Omental fat pad (tissue), 4 donors: Measurements from ENCODE around the gene TBL3. TPM values are rescaled to one million over a fixed set of nuclear protein-coding genes. Genes with fewer than 3 reads are reported as not detected.

Experiments used
- ATAC-seq: fragments of 150-250 bp; one replicate; pipeline ENCODE4 v1.9.1; 2016; ENCODE audit warnings: mild to moderate bottlenecking, moderate library complexity; ENCODE audit not compliant: low FRiP score
- DNase-seq: peaks from one replicate; pipeline ENCODE4 v3.0.0-alpha.2; 2019; ENCODE audit warnings: low spot score
- total RNA-seq, 4 donors: library from RNA; depleted of rRNA; stranded (reverse); fragments of >200 nt; gene quantifications; one replicate each; pipeline ENCODE4 v1.1.0, GENCODE V29; 2016
- TF ChIP-seq, protein P1 (sequence below), 3 donors: fragments of 450-650 bp; IDR thresholded peaks; one replicate each; pipeline ENCODE4 v1.5.1; 2016 to 2017; ENCODE audit warnings: antibody characterized with exemption in 3 of 3, mild to moderate bottlenecking in 3 of 3, moderate library complexity in 2 of 3

The TBL3 gene
- total RNA-seq, 4 donors from 2014 or later = 32.2 to 44.3 (median 34.3) TPM

DNA sequence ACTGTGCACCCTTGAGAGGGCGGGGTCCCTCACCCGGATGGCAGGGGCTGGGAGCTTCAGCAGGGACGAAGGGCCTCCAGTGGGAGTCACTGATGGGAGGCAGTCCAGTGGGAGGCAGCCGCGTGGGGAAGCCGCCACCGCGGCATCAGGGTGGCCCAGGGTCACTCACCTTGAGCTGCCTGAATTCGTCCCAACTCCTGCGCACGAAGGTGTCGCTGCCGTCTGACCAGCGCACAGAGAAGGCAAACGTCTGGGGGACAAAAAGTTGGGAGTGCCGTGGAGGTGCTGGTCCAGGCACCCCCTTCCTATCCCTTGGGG lies 8.9 kb downstream of the TBL3 start:
- DNase-seq = no peak
- TF ChIP-seq, protein P1, sequence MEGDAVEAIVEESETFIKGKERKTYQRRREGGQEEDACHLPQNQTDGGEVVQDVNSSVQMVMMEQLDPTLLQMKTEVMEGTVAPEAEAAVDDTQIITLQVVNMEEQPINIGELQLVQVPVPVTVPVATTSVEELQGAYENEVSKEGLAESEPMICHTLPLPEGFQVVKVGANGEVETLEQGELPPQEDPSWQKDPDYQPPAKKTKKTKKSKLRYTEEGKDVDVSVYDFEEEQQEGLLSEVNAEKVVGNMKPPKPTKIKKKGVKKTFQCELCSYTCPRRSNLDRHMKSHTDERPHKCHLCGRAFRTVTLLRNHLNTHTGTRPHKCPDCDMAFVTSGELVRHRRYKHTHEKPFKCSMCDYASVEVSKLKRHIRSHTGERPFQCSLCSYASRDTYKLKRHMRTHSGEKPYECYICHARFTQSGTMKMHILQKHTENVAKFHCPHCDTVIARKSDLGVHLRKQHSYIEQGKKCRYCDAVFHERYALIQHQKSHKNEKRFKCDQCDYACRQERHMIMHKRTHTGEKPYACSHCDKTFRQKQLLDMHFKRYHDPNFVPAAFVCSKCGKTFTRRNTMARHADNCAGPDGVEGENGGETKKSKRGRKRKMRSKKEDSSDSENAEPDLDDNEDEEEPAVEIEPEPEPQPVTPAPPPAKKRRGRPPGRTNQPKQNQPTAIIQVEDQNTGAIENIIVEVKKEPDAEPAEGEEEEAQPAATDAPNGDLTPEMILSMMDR (IDR thresholded peaks at IDR 0.05) = no peak
- ATAC-seq = no peak

DNA sequence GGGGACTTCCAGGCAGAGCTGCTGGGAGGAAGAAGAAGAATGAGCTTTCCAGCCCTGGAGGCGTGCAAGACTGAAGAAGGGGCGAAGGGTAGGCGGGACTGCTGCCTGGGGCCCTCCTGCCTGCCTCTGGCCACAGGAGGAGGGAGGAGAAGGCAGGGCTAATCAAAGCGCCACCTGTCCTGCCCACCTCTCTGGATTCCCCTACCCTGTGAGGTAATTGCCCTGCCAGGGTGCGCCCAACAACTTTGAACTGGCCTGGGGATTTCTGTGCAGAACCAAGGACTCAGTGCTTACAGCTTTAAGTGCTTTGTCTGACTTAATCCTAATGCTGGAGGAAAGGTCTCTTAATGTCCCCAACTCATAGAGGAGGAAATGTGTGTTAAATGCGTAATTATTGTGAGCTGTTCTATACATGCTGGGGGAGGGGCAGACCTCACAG lies 9.6 kb downstream of the TBL3 start, which contains the start of gene NOXO1:
NOXO1 (minus strand) TSS at position 72 of the 439 bp plus-strand sequence. CDS start 290 bp downstream, outside the sequence.
- DNase-seq (no peak), ATAC-seq (no peak)
- TF ChIP-seq, protein P1 (IDR thresholded peaks at IDR 0.05) = no peak

DNA sequence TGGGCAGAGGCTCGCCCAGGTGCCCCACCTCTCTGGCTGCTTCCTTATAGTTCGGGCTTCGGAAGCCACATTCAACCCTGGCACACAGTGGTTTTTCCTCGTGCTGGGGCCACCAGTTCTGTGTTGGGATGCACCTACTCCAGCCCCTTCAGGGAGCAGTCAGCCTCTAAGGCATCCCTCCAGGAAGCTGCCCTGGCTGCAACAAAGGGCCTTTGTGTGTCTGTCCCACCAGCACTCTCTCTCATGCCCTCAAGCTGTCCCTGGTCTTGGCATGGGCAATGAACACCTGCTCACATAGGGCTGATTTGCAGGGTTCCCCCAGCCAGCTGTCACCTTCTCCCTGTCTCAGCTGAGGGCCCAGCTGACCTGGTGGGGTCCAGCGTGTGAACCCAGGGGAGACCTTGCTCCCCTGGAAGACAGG lies 10.2 kb downstream of the TBL3 start:
- DNase-seq = no peak
- TF ChIP-seq, protein P1 (IDR thresholded peaks at IDR 0.05) = no peak
- no peak for ATAC-seq

DNA sequence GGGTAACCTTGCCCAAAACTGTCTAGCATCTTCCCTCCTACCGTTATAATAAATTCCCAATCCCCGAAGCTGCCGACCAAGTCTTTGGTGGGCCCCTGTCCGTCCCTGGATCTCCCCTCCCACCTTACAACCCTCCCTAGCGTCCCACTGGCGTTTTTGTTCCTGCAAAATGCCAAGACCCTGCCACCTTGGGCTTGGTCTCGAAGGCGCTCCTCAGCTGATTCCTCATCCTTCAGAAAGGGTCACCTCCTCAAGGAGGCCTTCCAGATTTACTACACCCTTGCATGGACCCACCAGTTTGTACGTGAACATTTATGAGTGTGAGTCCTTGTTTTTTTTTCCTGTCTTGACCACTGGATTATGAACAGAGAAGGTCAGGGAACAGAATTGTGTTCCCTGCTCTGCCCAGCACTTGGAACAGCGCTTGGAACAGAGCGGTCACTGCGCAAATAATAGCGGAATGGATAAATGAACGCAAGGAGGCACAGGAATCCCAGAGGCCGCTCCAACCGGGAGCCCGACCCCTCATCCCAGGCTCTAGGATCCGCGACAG lies 11.2 kb downstream of the TBL3 start:
- no peak for ATAC-seq
- no peak for DNase-seq
- TF ChIP-seq, protein P1 (IDR thresholded peaks at IDR 0.05) = no peak

DNA sequence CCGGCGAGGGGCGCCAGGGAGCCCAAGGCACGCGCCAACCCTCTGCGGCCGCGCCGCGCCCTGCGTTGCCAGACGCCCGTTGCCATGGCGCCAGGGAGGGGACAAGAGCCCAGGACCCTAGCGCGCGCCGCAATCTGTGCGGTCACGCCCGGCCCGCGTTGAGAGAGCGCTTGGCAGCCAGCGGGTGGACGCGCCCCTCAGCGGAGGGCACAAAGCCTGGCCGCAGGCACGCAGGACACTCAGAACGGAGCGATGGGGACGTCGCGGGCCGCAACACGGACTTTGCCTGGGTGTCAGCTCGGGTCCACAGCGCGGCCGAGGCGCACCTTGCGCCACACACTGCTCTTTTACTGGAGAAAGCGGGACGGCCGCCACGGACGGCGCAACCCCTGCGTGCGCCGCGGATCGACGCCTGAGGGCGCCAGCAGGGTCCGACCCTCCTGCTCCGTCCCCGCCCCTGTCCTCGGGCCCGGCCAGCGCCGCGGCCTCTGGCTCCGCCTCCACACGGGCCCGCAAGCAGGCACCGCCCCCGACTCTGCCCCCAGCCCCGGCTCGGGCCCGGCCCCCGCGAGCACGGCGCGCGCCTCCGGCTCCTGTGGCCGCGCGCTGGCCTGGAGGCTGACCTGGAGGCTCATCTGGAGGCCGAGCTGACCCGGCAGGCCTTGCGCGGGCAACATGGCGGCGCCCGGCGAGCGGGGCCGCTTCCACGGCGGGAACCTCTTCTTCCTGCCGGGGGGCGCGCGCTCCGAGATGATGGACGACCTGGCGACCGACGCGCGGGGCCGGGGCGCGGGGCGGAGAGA lies 11.9 kb downstream of the TBL3 start, which contains the start of gene GFER:
GFER (plus strand) TSS at position 650 of the 803 bp plus-strand sequence; CDS start at position 676, 26 bp downstream.
- TF ChIP-seq, protein P1 (IDR thresholded peaks at IDR 0.05) = no peak
- peak; percentile 54 for DNase-seq
- ATAC-seq = peak; percentile 93

DNA sequence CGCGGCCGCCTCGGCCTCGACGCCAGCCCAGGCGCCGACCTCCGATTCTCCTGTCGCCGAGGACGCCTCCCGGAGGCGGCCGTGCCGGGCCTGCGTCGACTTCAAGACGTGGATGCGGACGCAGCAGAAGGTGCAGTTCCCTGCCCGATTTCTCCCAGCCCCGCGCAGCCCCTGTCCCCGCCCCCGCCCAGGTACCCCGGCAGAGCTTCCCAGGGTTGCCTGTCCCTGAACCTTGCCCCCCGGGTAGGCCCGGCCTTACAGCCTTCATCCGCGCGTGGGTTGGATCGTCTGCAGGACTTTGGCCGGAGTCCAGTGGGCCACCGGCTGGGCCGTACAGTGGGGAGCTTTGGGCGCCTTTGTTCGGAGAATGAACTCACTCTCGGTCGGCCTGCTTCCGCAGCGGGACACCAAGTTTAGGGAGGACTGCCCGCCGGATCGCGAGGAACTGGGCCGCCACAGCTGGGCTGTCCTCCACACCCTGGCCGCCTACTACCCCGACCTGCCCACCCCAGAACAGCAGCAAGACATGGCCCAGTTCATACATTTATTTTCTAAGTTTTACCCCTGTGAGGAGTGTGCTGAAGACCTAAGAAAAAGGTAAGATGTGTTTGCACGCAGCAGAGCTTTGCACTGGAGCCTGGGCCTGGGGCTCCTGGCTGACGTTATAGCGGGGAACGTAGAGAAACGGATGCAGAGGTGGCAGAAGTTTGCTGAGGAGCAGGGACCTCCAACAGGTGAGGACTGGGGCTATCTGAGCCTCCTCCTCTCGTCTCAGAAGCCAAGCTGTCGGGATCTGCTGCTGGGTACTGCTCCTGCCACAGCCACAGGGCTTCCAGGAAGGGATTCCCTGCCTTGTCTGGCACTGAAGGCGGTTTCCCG lies 12.7 kb downstream of the TBL3 start:
- TF ChIP-seq, protein P1 (IDR thresholded peaks at IDR 0.05) = no peak
- no peak for DNase-seq
- no peak for ATAC-seq
